ENCODE results near the gene RBM47. TPM values are rescaled to one million over a fixed set of nuclear protein-coding genes. Genes with fewer than 3 reads are reported as not detected.

The RBM47 gene
- polyA plus RNA-seq, 3 donors: 79.5 to 101 (median 92.8) TPM

- intact Hi-C loops (cut with micrococcal nuclease): loop anchor here in 1 of 2 donors (5.0 kb wide), 1 partner anchor 35 kb away; no protein-coding TSS in a partner anchor
- peaks cover 0 to 2% (median 0%) of the 10 kb centered on the region in 7 donors for H3K9me3 Mint-ChIP-seq
- peak overlapping the region; percentile 97 to 100 (median 99) for H3K27ac Mint-ChIP-seq
- peaks cover 63% of the 10 kb centered on the region for H4K20me1 ChIP-seq (ENCODE audit: insufficient read depth, low read length)
- peaks cover 57 to 68% of the 10 kb centered on the region in 2 donors for H3K36me3 Mint-ChIP-seq
- no peaks in the 10 kb centered on the region for H3K9me3 ChIP-seq (replicated peaks in 1 of 2; ENCODE audit: control insufficient read depth in 1 of 2, insufficient read depth in 1 of 2, low read length in 2 of 2)
- WGBS (ENCODE audit: insufficient coverage): no CpG with 5 or more reads among the region's 2 CpGs
- H3K4me3 Mint-ChIP-seq: peak overlapping the region; percentile 45 to 86
- H3K4me3 ChIP-seq (replicated peaks in 1 of 3; ENCODE audit: low read depth in 2 of 3, low read length in 3 of 3): peak overlapping the region in 1 of 3 experiments; percentile 49
- H3K4me1 ChIP-seq (ENCODE audit: control insufficient read depth in 1 of 2, insufficient read depth in 2 of 2, low read length in 2 of 2): peaks cover 44 to 45% of the 10 kb centered on the region in 2 donors
- no peaks in the 10 kb centered on the region for H3K27me3 ChIP-seq (ENCODE audit: control insufficient read depth in 2 of 2, insufficient read depth in 2 of 2, low read length in 2 of 2)
- peaks cover 61% of the 10 kb centered on the region for H3K4me1 Mint-ChIP-seq
- no peak for TF ChIP-seq CTCF (IDR thresholded peaks at IDR 0.05)
- H2AFZ ChIP-seq (ENCODE audit: insufficient read depth, low read depth, low read length, poor library complexity, severe bottlenecking): no peak overlapping the region
- peaks cover 9 to 33% of the 10 kb centered on the region in 2 donors for H3K36me3 ChIP-seq (replicated peaks in 1 of 2; ENCODE audit: control insufficient read depth in 1 of 2, insufficient read depth in 2 of 2, low read length in 2 of 2)
- peak overlapping the region; percentile 53 for H3K9ac ChIP-seq (ENCODE audit: insufficient read depth, low read length, poor library complexity, severe bottlenecking)
- peak overlapping the region; percentile 78 to 92 for H3K27ac ChIP-seq (ENCODE audit: low read depth in 1 of 2, low read length in 2 of 2)
- H3K27me3 Mint-ChIP-seq (ENCODE audit: low read depth in 3 of 3): no peaks in the 10 kb centered on the region
- peak overlapping the region; percentile 57 for H3K4me2 ChIP-seq (replicated peaks; ENCODE audit: extremely low read depth, low read length, poor library complexity, severe bottlenecking)
- peaks cover 100% of the 10 kb centered on the region for H3K79me2 ChIP-seq (ENCODE audit: insufficient read depth, low read length)
- no peak for DNase-seq
Measured at GRCh38 chr4:40587351-40587750, 42.3 kb downstream of the RBM47 start.

GRCh38 chr4:40586729-40587128 lies 42.9 kb downstream of the RBM47 start:
- DNase-seq: peak; percentile 79 to 97 (median 93)
- peak overlapping the region; percentile 45 to 86 for H3K4me3 Mint-ChIP-seq
- Histone ChIP-seq H3K4me3 (replicated peaks in 1 of 3; ENCODE audit: low read depth in 2 of 3, low read length in 3 of 3) (peak overlapping the region in 1 of 3 experiments; percentile 49), H3K27me3 (ENCODE audit: control insufficient read depth in 2 of 2, insufficient read depth in 2 of 2, low read length in 2 of 2) (no peaks in the 10 kb centered on the region), H3K79me2 (ENCODE audit: insufficient read depth, low read length) (peaks cover 100% of the 10 kb centered on the region), H2AFZ (ENCODE audit: insufficient read depth, low read depth, low read length, poor library complexity, severe bottlenecking) (no peak overlapping the region), H3K9me3 (replicated peaks in 1 of 2; ENCODE audit: control insufficient read depth in 1 of 2, insufficient read depth in 1 of 2, low read length in 2 of 2) (no peaks in the 10 kb centered on the region), H3K36me3 (replicated peaks in 1 of 2; ENCODE audit: control insufficient read depth in 1 of 2, insufficient read depth in 2 of 2, low read length in 2 of 2) (peaks cover 11 to 30% of the 10 kb centered on the region in 2 donors), H3K4me1 (ENCODE audit: control insufficient read depth in 1 of 2, insufficient read depth in 2 of 2, low read length in 2 of 2) (peaks cover 44 to 45% of the 10 kb centered on the region in 2 donors), H3K27ac (ENCODE audit: low read depth in 1 of 2, low read length in 2 of 2) (peak overlapping the region; percentile 78 to 92), H3K9ac (ENCODE audit: insufficient read depth, low read length, poor library complexity, severe bottlenecking) (peak overlapping the region; percentile 53), H3K4me2 (replicated peaks; ENCODE audit: extremely low read depth, low read length, poor library complexity, severe bottlenecking) (peak overlapping the region; percentile 57), H4K20me1 (ENCODE audit: insufficient read depth, low read length) (peaks cover 63% of the 10 kb centered on the region)
- no peaks in the 10 kb centered on the region for H3K27me3 Mint-ChIP-seq (ENCODE audit: low read depth in 3 of 3)
- intact Hi-C loops (cut with micrococcal nuclease): loop anchor here in 1 of 2 donors (5.0 kb wide), 1 partner anchor 34 kb away; no protein-coding TSS in a partner anchor
- WGBS (ENCODE audit: insufficient coverage): 43% methylated on average over 3 of the region's 8 CpGs
- peaks cover 0 to 2% (median 0%) of the 10 kb centered on the region in 7 donors for H3K9me3 Mint-ChIP-seq
- peaks cover 56 to 66% of the 10 kb centered on the region in 2 donors for H3K36me3 Mint-ChIP-seq
- H3K27ac Mint-ChIP-seq: peak overlapping the region; percentile 97 to 100 (median 99)
- TF ChIP-seq CTCF (IDR thresholded peaks at IDR 0.05): no peak
- peaks cover 65% of the 10 kb centered on the region for H3K4me1 Mint-ChIP-seq

All from CD14-positive monocyte (primary cell).